GM12875 (cell line): Measurements from ENCODE around the gene MRPS18A.

Experiments used
- H3K4me3 ChIP-seq: one replicate; pipeline ENCODE4 v1.5.1; 2011; ENCODE audit warnings: low read depth, low read length, control low read depth
- CTCF ChIP-seq: IDR thresholded peaks from 2 replicates; pipeline ENCODE4 v1.5.1; 2011; ENCODE audit warnings: low read depth, mild to moderate bottlenecking, control low read depth, inconsistent platforms, low read length, moderate library complexity, borderline replicate concordance; ENCODE audit not compliant: insufficient read depth

The MRPS18A gene

GRCh38 chr6:43730634-43731033 is 43.0 kb upstream of the MRPS18A start:
- no peak for TF ChIP-seq CTCF
- no peak overlapping the region for H3K4me3 ChIP-seq

GRCh38 chr6:43729537-43729936 is 41.9 kb upstream of the MRPS18A start:
- no peak overlapping the region for H3K4me3 ChIP-seq
- TF ChIP-seq CTCF = no peak

- no peak overlapping the region for H3K4me3 ChIP-seq
- TF ChIP-seq CTCF = no peak
Observed at GRCh38 chr6:43728586-43728985, 41.0 kb upstream of the MRPS18A start.

DNA sequence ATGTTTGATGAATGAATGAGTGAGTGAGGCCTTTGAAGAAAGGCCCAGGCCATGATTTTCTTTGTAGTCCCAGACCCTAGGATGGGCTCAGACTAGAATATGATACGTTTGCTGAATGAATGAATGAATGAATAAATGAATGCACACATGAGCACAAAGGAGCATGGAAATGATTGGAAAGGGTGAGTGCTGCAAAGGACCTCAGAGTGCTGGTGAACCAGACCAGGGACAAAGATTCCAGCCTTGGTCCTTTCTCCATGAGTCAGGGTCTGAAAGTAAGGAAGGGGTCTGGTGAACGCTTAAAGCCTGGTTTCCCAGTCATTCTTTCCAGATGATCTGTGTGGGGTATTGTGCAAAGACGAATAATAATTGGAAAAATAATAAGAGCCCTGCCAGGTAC is 40.0 kb upstream of the MRPS18A start:
- no peak for TF ChIP-seq CTCF
- no peak overlapping the region for H3K4me3 ChIP-seq

DNA sequence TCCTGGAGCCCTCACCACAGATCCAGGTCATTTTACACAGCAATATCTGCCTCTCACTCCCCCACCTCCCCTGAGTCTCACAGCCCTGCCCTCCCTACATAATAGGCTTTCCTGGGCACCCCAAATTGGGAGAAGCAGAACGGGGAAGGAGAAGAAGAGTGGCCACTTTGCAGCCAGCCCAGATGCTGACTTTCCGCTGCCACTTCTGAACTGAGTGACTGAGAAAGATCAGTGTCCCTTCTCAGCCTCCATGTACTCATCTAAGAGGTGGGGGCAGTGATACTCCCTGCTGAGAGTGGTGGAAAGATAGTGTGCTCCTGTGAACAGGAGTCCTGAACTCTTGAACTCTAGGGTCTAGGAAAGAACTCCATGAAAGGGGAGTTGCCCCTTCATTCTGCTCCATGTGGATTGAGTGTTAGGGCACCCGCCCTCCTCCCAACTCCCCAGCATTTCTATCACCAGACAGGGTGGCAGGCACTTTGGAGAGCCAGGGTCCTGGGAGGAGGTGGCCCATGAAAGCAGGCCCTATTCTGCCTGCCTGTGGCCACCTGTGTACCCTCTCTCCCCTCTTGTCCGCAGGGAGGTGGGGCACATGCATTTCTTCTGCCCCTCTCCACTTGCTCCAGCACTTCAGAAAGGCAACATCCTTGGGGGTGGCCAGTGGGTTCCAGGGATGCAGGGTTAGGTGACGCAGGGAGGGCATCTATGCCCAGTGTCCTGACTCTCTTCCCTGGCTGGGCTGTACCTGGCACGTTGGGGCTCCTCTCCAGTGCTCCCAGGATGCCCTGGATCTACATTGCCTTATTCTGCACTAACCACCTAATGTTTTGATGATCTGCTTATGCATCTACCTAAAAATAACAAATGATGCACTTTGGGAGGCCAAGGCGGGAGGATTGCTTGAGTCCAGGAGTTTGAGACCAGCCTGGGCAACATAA is 38.3 kb upstream of the MRPS18A start:
- no peak overlapping the region for H3K4me3 ChIP-seq
- no peak for TF ChIP-seq CTCF

GRCh38 chr6:43724914-43725642 is 37.5 kb upstream of the MRPS18A start:
- H3K4me3 ChIP-seq = no peak overlapping the region
- TF ChIP-seq CTCF = no peak
